ENCODE measurements around the gene SYDE1. TPM values are rescaled to one million over a fixed set of nuclear protein-coding genes. Genes with fewer than 3 reads are reported as not detected.

SYDE1 gene
- total RNA-seq, 1 experiment from 2014 or later = 15.0 TPM

- TF ChIP-seq IRF2 (CRISPR knock-in tag; IDR thresholded peaks at IDR 0.05; ENCODE audit: borderline replicate concordance, low read depth) (no peak), ZNF138 (CRISPR knock-in tag; conservative IDR thresholded peaks at IDR 0.05) (no peak)
- Mint-ChIP-seq H3K36me3 (peaks cover 17% of the 10 kb centered on the region), H3K27ac (no peak overlapping the region), H3K27me3 (ENCODE audit: low read depth) (peaks cover 3% of the 10 kb centered on the region; the same call in 1 of the 2 replicates), H3K4me1 (no peaks in the 10 kb centered on the region; the same call in 1 of the 2 replicates), H3K9me3 (peaks cover 28% of the 10 kb centered on the region), H3K4me3 (no peak overlapping the region)
- POLR2A ChIA-PET = no interaction called here
- DNase-seq (ENCODE audit: low spot score) (no peak), ATAC-seq (no peak)
- CTCF ChIA-PET = interaction anchor here (0.7 to 7.4 kb wide), 11 partner anchors 8 to 400 kb away, joined by 3 to 103 read pairs (median 9); partner anchors contain the start of genes EPHX3 and OR1I1
These were observed 48.1 kb downstream of the SYDE1 start for GRCh38 chr19:15155296-15155695.

- no peak for ATAC-seq
- H3K27me3 Mint-ChIP-seq (ENCODE audit: low read depth) = no peaks in the 10 kb centered on the region
- H3K4me1 Mint-ChIP-seq = no peaks in the 10 kb centered on the region; the same call in 1 of the 2 replicates
- no peak for DNase-seq (ENCODE audit: low spot score)
- H3K27ac Mint-ChIP-seq = no peak overlapping the region
- peaks cover 30% of the 10 kb centered on the region for H3K9me3 Mint-ChIP-seq
- no peak for TF ChIP-seq MYBL2 (CRISPR knock-in tag; IDR thresholded peaks at IDR 0.05)
- no peak for TF ChIP-seq ATF2 (CRISPR knock-in tag; IDR thresholded peaks at IDR 0.05; ENCODE audit: borderline replicate concordance, low read depth)
- TF ChIP-seq E2F5 (CRISPR knock-in tag; IDR thresholded peaks at IDR 0.05) = no peak
- no peak for TF ChIP-seq ARID4B (CRISPR knock-in tag; IDR thresholded peaks at IDR 0.05; ENCODE audit: borderline replicate concordance)
- TF ChIP-seq MXD4 (CRISPR knock-in tag; IDR thresholded peaks at IDR 0.05; ENCODE audit: borderline replicate concordance) = no peak
- H3K36me3 Mint-ChIP-seq = peaks cover 20% of the 10 kb centered on the region
- POLR2A ChIA-PET = no interaction called here
- CTCF ChIA-PET = no interaction called here
- no peak overlapping the region for H3K4me3 Mint-ChIP-seq
These were observed 49.2 kb downstream of the SYDE1 start for GRCh38 chr19:15156391-15156790.

- CTCF ChIA-PET = interaction anchor here (1.0 to 1.8 kb wide), 6 partner anchors 41 to 396 kb away, joined by 3 to 8 read pairs (median 4); no protein-coding TSS in a partner anchor
- peaks cover 48% of the 10 kb centered on the region for H3K36me3 Mint-ChIP-seq
- H3K27me3 Mint-ChIP-seq (ENCODE audit: low read depth) = no peaks in the 10 kb centered on the region
- no peak overlapping the region for H3K4me3 Mint-ChIP-seq
- ATAC-seq = no peak
- POLR2A ChIA-PET = interaction anchor here (0.5 kb wide), 1 partner anchor 1258 kb away, joined by 3 read pairs; no protein-coding TSS in a partner anchor
- no peak overlapping the region for H3K27ac Mint-ChIP-seq
- H3K4me1 Mint-ChIP-seq = no peaks in the 10 kb centered on the region
- DNase-seq (ENCODE audit: low spot score) = no peak
- H3K9me3 Mint-ChIP-seq = peaks cover 28% of the 10 kb centered on the region
- TF ChIP-seq NFATC4 (CRISPR knock-in tag; IDR thresholded peaks at IDR 0.05) = no peak
- peak; percentile 14; the same call in 1 of the 2 replicates for TF ChIP-seq USF2 (CRISPR knock-in tag; IDR thresholded peaks at IDR 0.05)
- peak; percentile 53; the same call in 1 of the 2 replicates for TF ChIP-seq NFYB (CRISPR knock-in tag; conservative IDR thresholded peaks at IDR 0.05; ENCODE audit: low read depth)
- no peak for TF ChIP-seq AR (CRISPR knock-in tag; IDR thresholded peaks at IDR 0.05)
- TF ChIP-seq ZNF219 (CRISPR knock-in tag; IDR thresholded peaks at IDR 0.05; ENCODE audit: borderline replicate concordance) = no peak
- TF ChIP-seq ESRRA (CRISPR knock-in tag; IDR thresholded peaks at IDR 0.05; ENCODE audit: borderline replicate concordance) = no peak
- no peak for TF ChIP-seq ARID4B (CRISPR knock-in tag; IDR thresholded peaks at IDR 0.05; ENCODE audit: borderline replicate concordance)
- TF ChIP-seq ZNF396 (CRISPR knock-in tag; IDR thresholded peaks at IDR 0.05; ENCODE audit: borderline replicate concordance) = no peak
- TF ChIP-seq EMX1 (CRISPR knock-in tag; IDR thresholded peaks at IDR 0.05) = no peak
- TF ChIP-seq CREM (CRISPR knock-in tag; IDR thresholded peaks at IDR 0.05) = no peak
These were observed 52.0 kb downstream of the SYDE1 start for GRCh38 chr19:15159251-15159650.
